ENCODE data around the gene CCDC200. TPM values are rescaled to one million over a fixed set of nuclear protein-coding genes. Genes with fewer than 3 reads are reported as not detected.
"Not testable (repeated sequence)": the region's sequence is repeated elsewhere in the genome, so short reads cannot be mapped to it uniquely, and the experiment has no call there.

CCDC200 gene
- total RNA-seq, 2 donors from 2014 or later = 0.74 TPM; not detected in 1

DNA sequence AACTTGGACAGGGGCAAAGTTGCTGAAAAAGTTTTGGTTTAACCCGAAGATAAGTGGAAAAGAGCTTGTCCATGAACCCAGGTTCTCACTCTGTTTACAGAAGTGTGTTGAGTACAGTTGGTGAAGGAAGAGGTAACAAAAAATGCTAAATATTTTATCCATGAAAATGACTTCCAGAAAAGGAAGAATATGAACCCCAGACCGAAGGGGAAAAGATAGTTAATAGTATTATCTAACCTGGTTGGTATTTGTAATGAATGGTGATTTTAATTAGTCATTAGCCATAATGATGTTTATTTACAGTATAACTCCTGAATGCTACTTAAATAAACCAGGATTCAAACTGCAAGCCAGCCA is 17.3 kb downstream of the CCDC200 start:
- Mint-ChIP-seq H3K27ac (peak overlapping the region; percentile 92), H3K36me3 (ENCODE audit: insufficient read depth in 2 of 2) (peaks cover 6 to 26% of the 10 kb centered on the region in 2 donors), H3K27me3 (ENCODE audit: low read depth) (no peaks in the 10 kb centered on the region), H3K4me3 (peak overlapping the region; percentile 92 to 98), H3K4me1 (ENCODE audit: low read depth) (peaks cover 44% of the 10 kb centered on the region), H3K9me3 (no peaks in the 10 kb centered on the region)
- DNase-seq = no peak
- ATAC-seq (replicated peaks in 1 of 2) = no peak

GRCh38 chr17:43210576-43210975 is 17.8 kb downstream of the CCDC200 start:
- ATAC-seq (replicated peaks in 1 of 2) = no peak
- Mint-ChIP-seq H3K9me3 (no peaks in the 10 kb centered on the region), H3K36me3 (ENCODE audit: insufficient read depth in 2 of 2) (peaks cover 4 to 22% of the 10 kb centered on the region in 2 donors)

DNA sequence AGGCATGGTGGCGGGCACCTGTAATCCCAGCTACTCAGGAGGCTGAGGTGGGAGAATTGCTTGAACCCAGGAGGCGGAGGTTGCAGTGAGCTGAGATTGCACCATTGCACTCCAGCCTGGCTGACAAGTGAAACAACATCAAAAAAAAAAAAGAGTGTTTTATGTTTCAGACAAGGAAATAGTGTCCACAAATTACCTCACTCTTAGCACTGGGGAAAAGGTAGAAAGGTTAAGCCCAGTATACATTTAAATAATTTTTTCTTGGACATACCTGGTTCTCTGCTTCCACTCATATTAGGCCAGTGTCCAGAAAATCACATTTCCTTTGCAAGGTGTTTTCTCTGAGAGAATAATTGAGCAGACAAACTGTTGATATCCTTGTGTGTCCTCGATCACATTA is 25.4 kb downstream of the CCDC200 start:
- not testable (repeated sequence) for H3K27ac Mint-ChIP-seq; ATAC-seq (replicated peaks in 1 of 2); H3K9me3 Mint-ChIP-seq; DNase-seq; H3K27me3 Mint-ChIP-seq (ENCODE audit: low read depth); H3K4me3 Mint-ChIP-seq; H3K4me1 Mint-ChIP-seq (ENCODE audit: low read depth)
- peaks cover 7 to 20% of the 10 kb centered on the region in 2 donors for H3K36me3 Mint-ChIP-seq (ENCODE audit: insufficient read depth in 2 of 2)

More at GRCh38 chr17:43210576-43210975, 17.8 kb downstream of the CCDC200 start:
- DNase-seq = no peak
- H3K4me3 Mint-ChIP-seq = peak overlapping the region; percentile 92 to 98
- peak overlapping the region; percentile 92 for H3K27ac Mint-ChIP-seq
- peaks cover 40% of the 10 kb centered on the region for H3K4me1 Mint-ChIP-seq (ENCODE audit: low read depth)
- no peaks in the 10 kb centered on the region for H3K27me3 Mint-ChIP-seq (ENCODE audit: low read depth)

GRCh38 chr17:43200127-43200526 is 28.3 kb downstream of the CCDC200 start:
- Mint-ChIP-seq H3K4me1 (ENCODE audit: low read depth) (peaks cover 9% of the 10 kb centered on the region), H3K9me3 (no peaks in the 10 kb centered on the region), H3K36me3 (ENCODE audit: insufficient read depth in 2 of 2) (peaks cover 13 to 29% of the 10 kb centered on the region in 2 donors), H3K4me3 (peak overlapping the region in 1 of 2 donors; percentile 17), H3K27ac (peak overlapping the region; percentile 82), H3K27me3 (ENCODE audit: low read depth) (no peaks in the 10 kb centered on the region)
- peak in 1 of 2 donors; percentile 28 for ATAC-seq (replicated peaks in 1 of 2)
- no peak for DNase-seq

GRCh38 chr17:43199633-43200032 is 28.8 kb downstream of the CCDC200 start:
- peaks cover 9% of the 10 kb centered on the region for H3K4me1 Mint-ChIP-seq (ENCODE audit: low read depth)
- peaks cover 14 to 32% of the 10 kb centered on the region in 2 donors for H3K36me3 Mint-ChIP-seq (ENCODE audit: insufficient read depth in 2 of 2)
- ATAC-seq (replicated peaks in 1 of 2) = peak; percentile 29 to 69
- H3K27ac Mint-ChIP-seq = peak overlapping the region; percentile 82
- no peak for DNase-seq
- no peaks in the 10 kb centered on the region for H3K27me3 Mint-ChIP-seq (ENCODE audit: low read depth)
- H3K4me3 Mint-ChIP-seq = peak overlapping the region; percentile 17 to 24
- no peaks in the 10 kb centered on the region for H3K9me3 Mint-ChIP-seq

GRCh38 chr17:43193251-43193650 is 35.2 kb downstream of the CCDC200 start:
- no peaks in the 10 kb centered on the region for H3K4me1 Mint-ChIP-seq (ENCODE audit: low read depth)
- ATAC-seq (replicated peaks in 1 of 2) (no peak), DNase-seq (no peak)
- H3K27me3 Mint-ChIP-seq (ENCODE audit: low read depth) = no peaks in the 10 kb centered on the region
- no peak overlapping the region for H3K4me3 Mint-ChIP-seq
- H3K9me3 Mint-ChIP-seq = no peaks in the 10 kb centered on the region
- peaks cover 13 to 53% of the 10 kb centered on the region in 2 donors for H3K36me3 Mint-ChIP-seq (ENCODE audit: insufficient read depth in 2 of 2)
- no peak overlapping the region for H3K27ac Mint-ChIP-seq

DNA sequence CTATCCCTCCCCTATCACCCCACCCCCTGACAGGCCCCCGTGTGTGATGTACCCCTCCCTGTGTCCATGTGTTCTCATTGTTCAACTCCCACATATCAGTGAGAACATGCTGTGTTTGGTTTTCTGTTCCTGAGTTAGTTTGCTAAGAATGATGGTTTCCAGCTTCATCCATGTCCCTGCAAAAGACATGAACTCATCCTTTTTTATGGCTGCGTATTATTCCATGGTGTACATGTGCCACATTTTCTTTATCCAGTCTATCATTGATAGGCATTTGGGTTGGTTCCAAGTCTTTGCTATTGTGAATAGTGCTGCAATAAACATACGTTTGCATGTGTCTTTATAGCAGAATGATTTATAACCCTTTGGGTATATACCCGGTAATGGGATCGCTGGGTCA is 41.8 kb downstream of the CCDC200 start:
- not testable (repeated sequence) for ATAC-seq (replicated peaks in 1 of 2); DNase-seq; H3K9me3 Mint-ChIP-seq; H3K27me3 Mint-ChIP-seq (ENCODE audit: low read depth); H3K4me3 Mint-ChIP-seq; H3K4me1 Mint-ChIP-seq (ENCODE audit: low read depth); H3K27ac Mint-ChIP-seq
- H3K36me3 Mint-ChIP-seq (ENCODE audit: insufficient read depth in 2 of 2) = peaks cover 5 to 22% of the 10 kb centered on the region in 2 donors

DNA sequence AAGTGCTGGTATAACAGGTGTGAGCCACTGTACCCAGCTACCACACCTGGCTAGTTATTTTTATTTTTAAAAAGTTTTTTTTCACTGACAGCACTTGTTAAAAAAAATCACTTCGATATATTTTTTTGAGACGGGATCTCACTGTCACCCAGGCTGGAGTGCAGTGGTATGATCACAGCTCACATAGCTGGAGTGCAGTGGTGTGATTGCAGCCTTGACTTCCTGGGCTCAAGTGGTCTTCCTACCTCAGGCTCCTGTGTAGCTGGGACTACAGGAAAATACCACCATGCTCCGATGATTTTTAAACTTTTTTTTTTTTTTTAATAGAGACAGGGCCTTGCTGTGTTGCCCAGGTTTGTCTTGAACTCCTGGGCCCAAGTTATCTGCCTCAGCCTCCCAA is 44.5 kb downstream of the CCDC200 start:
- no peak overlapping the region for H3K4me3 Mint-ChIP-seq
- H3K27ac Mint-ChIP-seq = no peak overlapping the region
- ATAC-seq (replicated peaks in 1 of 2) = no peak
- H3K36me3 Mint-ChIP-seq (ENCODE audit: insufficient read depth in 2 of 2) = peaks cover 4 to 10% of the 10 kb centered on the region in 2 donors
- no peaks in the 10 kb centered on the region for H3K4me1 Mint-ChIP-seq (ENCODE audit: low read depth)
- H3K27me3 Mint-ChIP-seq (ENCODE audit: low read depth) = no peaks in the 10 kb centered on the region
- no peak for DNase-seq
- no peaks in the 10 kb centered on the region for H3K9me3 Mint-ChIP-seq

DNA sequence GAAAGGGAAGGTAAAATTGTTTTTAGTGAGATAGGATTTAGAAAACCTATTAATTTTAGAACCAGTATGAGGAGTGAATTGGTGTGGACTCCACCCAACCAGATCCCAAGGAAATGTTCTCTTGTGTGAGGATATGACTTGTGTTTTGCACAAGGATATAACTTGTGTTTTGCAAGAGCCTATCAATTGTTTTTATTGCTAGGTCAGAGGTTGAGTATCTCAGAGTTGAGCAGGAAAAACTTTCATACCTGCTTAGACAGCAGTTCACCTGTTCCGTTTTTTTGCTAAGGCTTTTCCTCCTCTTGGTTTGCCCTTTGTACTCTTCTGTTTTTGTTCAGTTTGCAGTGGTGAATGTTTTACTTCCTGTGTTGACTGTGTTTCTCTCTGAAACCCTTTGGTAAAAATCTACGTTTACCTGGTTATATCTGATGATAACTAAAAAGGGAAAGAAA is 52.3 kb downstream of the CCDC200 start:
- ATAC-seq (replicated peaks in 1 of 2) = no peak

DNA sequence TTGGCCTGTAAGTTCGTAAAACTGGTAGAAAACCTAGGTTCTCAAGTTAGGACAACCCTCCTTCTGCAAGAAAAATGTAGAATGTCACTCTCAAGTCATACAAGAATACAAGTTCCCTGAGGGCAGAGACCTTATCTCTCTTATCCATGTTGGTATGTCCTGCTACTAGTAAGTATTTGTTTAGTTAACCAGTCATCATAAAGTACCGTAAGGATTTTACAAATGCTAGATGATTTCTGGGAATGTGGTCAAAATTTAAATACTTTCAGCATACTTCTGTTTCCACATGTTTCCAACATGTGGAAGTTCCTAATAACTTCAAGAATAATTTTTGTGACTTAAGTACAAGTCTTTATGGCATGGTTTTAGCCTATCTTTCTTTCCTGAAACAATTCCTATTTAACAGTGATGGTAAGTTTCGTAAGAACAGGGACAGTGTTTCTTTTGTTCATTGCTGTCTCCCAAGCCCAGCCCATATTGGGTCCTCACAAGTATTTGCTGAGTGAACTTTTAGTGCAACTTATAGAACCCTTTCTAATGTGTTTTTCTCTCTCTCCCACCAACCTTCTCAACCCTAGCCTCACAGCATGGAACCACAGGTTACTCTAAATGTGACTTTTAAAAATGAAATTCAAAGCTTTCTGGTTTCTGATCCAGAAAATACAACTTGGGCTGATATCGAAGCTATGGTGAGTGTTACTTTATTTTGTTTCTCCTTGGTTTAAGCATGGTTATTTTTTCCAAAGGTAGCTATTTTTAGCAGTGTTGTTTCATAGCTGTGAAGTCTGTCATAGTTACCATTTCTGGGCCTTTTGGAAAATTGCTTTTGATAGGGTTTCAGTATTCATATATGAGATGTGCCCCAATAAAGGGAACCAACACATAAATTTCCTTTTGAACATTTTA is 53.0 kb downstream of the CCDC200 start:
- DNase-seq = no peak
- Mint-ChIP-seq H3K27me3 (ENCODE audit: low read depth) (no peaks in the 10 kb centered on the region), H3K27ac (peak overlapping the region; percentile 90), H3K36me3 (ENCODE audit: insufficient read depth in 2 of 2) (peaks cover 5 to 16% of the 10 kb centered on the region in 2 donors), H3K4me1 (ENCODE audit: low read depth) (peaks cover 38% of the 10 kb centered on the region), H3K9me3 (no peaks in the 10 kb centered on the region), H3K4me3 (peak overlapping the region; percentile 49 to 78)
- ATAC-seq (replicated peaks in 1 of 2) = no peak

More for the DNA sequence above, 52.3 kb downstream of the CCDC200 start:
- Mint-ChIP-seq H3K36me3 (ENCODE audit: insufficient read depth in 2 of 2) (peaks cover 5 to 16% of the 10 kb centered on the region in 2 donors), H3K9me3 (no peaks in the 10 kb centered on the region), H3K27me3 (ENCODE audit: low read depth) (no peaks in the 10 kb centered on the region), H3K4me3 (peak overlapping the region; percentile 56 to 78), H3K27ac (peak overlapping the region; percentile 90), H3K4me1 (ENCODE audit: low read depth) (peaks cover 38% of the 10 kb centered on the region)
- DNase-seq = no peak

DNA sequence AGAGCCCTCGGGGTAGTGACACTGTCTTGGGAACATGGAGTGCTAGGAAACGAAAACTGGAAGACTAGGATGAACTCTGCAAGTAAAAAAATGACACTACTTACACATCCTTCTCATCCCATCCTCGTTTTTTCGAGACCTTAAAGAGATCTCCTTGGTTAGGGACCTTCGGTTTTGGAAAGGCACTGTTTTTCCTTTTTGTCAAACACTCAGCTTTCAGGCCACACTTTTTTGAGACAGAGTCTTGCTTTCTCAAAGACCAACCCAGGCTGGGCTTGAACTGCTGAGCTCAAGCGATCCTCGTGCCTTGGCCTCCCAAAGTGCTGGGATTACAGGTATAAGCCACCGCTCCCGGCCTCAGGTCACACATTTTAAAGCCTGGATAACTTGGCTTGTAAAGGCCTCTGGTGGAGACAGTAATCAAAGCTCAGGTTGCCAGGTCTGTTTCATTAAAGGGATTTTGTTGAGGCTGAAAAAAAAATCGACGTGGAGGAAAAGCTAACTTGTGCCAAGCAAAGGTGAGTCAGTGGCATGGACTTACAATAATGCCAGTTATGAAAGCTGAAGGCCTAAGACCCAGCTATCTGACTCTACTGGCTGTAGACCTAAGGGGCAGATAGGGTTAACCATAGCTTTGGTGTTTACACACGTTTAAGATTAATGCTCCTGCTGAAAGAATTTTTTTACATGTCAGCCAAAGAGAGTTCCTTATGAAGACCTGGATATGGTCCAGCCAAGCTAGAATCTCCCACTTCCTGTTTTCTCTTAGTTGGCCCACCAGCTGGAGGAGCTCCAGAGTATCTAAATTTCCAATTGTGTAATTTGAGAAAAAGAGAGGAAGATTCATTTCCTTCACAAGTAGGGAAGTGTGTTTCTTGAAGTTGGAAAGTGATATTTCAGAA is 56.6 kb downstream of the CCDC200 start:
- no peak overlapping the region for H3K27ac Mint-ChIP-seq
- DNase-seq (peak; percentile 2 to 12), ATAC-seq (replicated peaks in 1 of 2) (no peak)
- no peaks in the 10 kb centered on the region for H3K9me3 Mint-ChIP-seq
- no peaks in the 10 kb centered on the region for H3K27me3 Mint-ChIP-seq (ENCODE audit: low read depth)
- peaks cover 3 to 7% of the 10 kb centered on the region in 2 donors for H3K36me3 Mint-ChIP-seq (ENCODE audit: insufficient read depth in 2 of 2)
- no peak overlapping the region for H3K4me3 Mint-ChIP-seq
- H3K4me1 Mint-ChIP-seq (ENCODE audit: low read depth) = peaks cover 37% of the 10 kb centered on the region

Measured in activated T-cell treated with anti-CD3 and anti-CD28 coated beads, Interleukin-2, amount 50 U/mL, for 72 hours (primary cell).